ENCODE data around the gene ST3GAL5. TPM values are rescaled to one million over a fixed set of nuclear protein-coding genes. Genes with fewer than 3 reads are reported as not detected.
A peak's percentile ranks its signal among the peaks of the same experiment; 100 is the strongest.

Gene ST3GAL5
- total RNA-seq, 1 donor from 2014 or later: 46.5 TPM

GRCh38 chr2:85911814-85912692 lies 23.3 kb upstream of the ST3GAL5 start:
- DNase-seq: no peak
- Mint-ChIP-seq H3K36me3 (ENCODE audit: unreplicated experiment) (no peaks in the 10 kb centered on the region), H3K4me1 (ENCODE audit: low read depth, unreplicated experiment) (peaks cover 13% of the 10 kb centered on the region), H3K4me3 (ENCODE audit: unreplicated experiment) (peak overlapping the region; percentile 15), H3K27me3 (ENCODE audit: unreplicated experiment) (peaks cover 8% of the 10 kb centered on the region), H3K27ac (ENCODE audit: unreplicated experiment) (peak overlapping the region; percentile 82), H3K9me3 (ENCODE audit: unreplicated experiment) (peaks cover 4% of the 10 kb centered on the region)
- no peak for TF ChIP-seq CTCF (IDR thresholded peaks at IDR 0.05; ENCODE audit: partially characterized antibody, unreplicated experiment)

GRCh38 chr2:85911097-85911496 lies 22.3 kb upstream of the ST3GAL5 start:
- peak; percentile 48 for DNase-seq
- peaks cover 4% of the 10 kb centered on the region for H3K9me3 Mint-ChIP-seq (ENCODE audit: unreplicated experiment)
- H3K36me3 Mint-ChIP-seq (ENCODE audit: unreplicated experiment): no peaks in the 10 kb centered on the region
- H3K27ac Mint-ChIP-seq (ENCODE audit: unreplicated experiment): no peak overlapping the region
- peaks cover 11% of the 10 kb centered on the region for H3K27me3 Mint-ChIP-seq (ENCODE audit: unreplicated experiment)
- no peak for TF ChIP-seq CTCF (IDR thresholded peaks at IDR 0.05; ENCODE audit: partially characterized antibody, unreplicated experiment)
- H3K4me3 Mint-ChIP-seq (ENCODE audit: unreplicated experiment): no peak overlapping the region
- H3K4me1 Mint-ChIP-seq (ENCODE audit: low read depth, unreplicated experiment): peaks cover 13% of the 10 kb centered on the region

- Mint-ChIP-seq H3K27ac (ENCODE audit: unreplicated experiment) (no peak overlapping the region), H3K4me3 (ENCODE audit: unreplicated experiment) (no peak overlapping the region), H3K9me3 (ENCODE audit: unreplicated experiment) (peaks cover 4% of the 10 kb centered on the region), H3K4me1 (ENCODE audit: low read depth, unreplicated experiment) (peaks cover 13% of the 10 kb centered on the region), H3K36me3 (ENCODE audit: unreplicated experiment) (no peaks in the 10 kb centered on the region), H3K27me3 (ENCODE audit: unreplicated experiment) (peaks cover 7% of the 10 kb centered on the region)
- no peak for TF ChIP-seq CTCF (IDR thresholded peaks at IDR 0.05; ENCODE audit: partially characterized antibody, unreplicated experiment)
- no peak for DNase-seq
Observed at GRCh38 chr2:85909005-85909404, 20.2 kb upstream of the ST3GAL5 start.

- no peak overlapping the region for H3K27ac Mint-ChIP-seq (ENCODE audit: unreplicated experiment)
- no peak for TF ChIP-seq CTCF (IDR thresholded peaks at IDR 0.05; ENCODE audit: partially characterized antibody, unreplicated experiment)
- H3K4me3 Mint-ChIP-seq (ENCODE audit: unreplicated experiment): no peak overlapping the region
- H3K36me3 Mint-ChIP-seq (ENCODE audit: unreplicated experiment): no peaks in the 10 kb centered on the region
- H3K9me3 Mint-ChIP-seq (ENCODE audit: unreplicated experiment): peaks cover 4% of the 10 kb centered on the region
- H3K27me3 Mint-ChIP-seq (ENCODE audit: unreplicated experiment): peaks cover 7% of the 10 kb centered on the region
- peaks cover 13% of the 10 kb centered on the region for H3K4me1 Mint-ChIP-seq (ENCODE audit: low read depth, unreplicated experiment)
- no peak for DNase-seq
Observed at GRCh38 chr2:85908506-85908905, 19.7 kb upstream of the ST3GAL5 start.

GRCh38 chr2:85907671-85908157 lies 18.9 kb upstream of the ST3GAL5 start:
- H3K27ac Mint-ChIP-seq (ENCODE audit: unreplicated experiment): no peak overlapping the region
- peaks cover 7% of the 10 kb centered on the region for H3K27me3 Mint-ChIP-seq (ENCODE audit: unreplicated experiment)
- H3K9me3 Mint-ChIP-seq (ENCODE audit: unreplicated experiment): peaks cover 4% of the 10 kb centered on the region

More at GRCh38 chr2:85907671-85908157, 18.9 kb upstream of the ST3GAL5 start:
- Mint-ChIP-seq H3K36me3 (ENCODE audit: unreplicated experiment) (no peaks in the 10 kb centered on the region), H3K4me1 (ENCODE audit: low read depth, unreplicated experiment) (peaks cover 13% of the 10 kb centered on the region), H3K4me3 (ENCODE audit: unreplicated experiment) (no peak overlapping the region)
- no peak for TF ChIP-seq CTCF (IDR thresholded peaks at IDR 0.05; ENCODE audit: partially characterized antibody, unreplicated experiment)
- DNase-seq: no peak

Measured in glutamatergic neuron (in vitro differentiated cells).